Aortic smooth muscle cell (primary cell): ENCODE results near the gene EPHA8. TPM values are rescaled to one million over a fixed set of nuclear protein-coding genes. Genes with fewer than 3 reads are reported as not detected.

ENCODE experiments used
- total RNA-seq: library from RNA; depleted of rRNA; stranded (reverse); fragments of >200 nt; gene quantifications from 2 replicates; pipeline ENCODE4 v1.2.3, GENCODE V29; 2014

EPHA8 gene
- total RNA-seq = not detected in 2 replicates

DNA sequence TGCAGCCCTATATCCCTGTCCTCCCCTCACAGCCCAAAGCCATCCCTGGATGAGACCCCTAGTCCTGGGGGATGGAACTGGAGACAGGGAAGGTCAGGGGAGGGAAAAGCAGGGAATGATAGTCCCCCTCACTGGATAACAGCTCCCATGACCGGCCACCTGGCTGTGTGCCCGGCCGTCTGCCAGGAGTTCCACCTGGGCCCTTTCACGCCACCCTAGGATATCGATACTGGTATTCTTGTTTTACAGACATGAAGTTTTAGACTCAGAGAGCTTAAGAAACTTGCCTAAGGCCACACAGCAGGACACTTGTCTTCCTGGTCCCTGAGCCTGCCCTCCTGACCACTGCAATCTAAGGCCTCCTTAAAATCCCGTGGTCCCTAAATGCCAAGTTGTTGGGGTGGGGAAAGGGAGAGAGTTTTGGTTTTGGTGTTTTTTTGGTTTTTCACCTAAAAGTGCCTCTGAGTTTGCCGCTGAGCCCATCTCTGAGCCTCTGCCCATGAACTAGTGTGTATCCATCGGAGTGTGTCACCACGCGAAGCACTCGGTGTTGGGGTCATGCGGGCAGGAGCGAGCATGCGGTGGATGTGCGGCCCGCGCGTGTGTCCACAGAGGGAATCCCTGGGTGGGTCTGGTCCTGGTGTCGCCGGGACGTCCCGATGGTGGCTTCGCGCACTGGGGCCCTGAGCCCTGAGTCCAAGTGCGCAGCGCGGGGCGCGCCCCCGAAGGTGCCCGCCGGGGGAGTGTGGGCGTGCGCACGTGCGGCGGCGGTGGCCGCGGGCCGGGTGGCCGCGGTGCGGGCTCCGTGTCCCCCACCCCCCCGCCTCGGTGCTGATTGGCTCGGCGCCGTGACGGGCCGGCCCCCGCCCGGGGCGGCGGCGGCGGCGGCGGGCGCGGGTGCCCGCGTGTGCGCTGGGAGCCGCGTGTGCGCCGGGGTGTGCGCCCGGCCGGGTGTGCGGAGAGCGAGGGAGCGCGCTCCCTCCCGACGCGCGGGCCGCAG lies at the start of gene EPHA8:
EPHA8 (plus strand) TSS at position 906 of the 1,000 bp plus-strand sequence. CDS start 147 bp downstream, outside the sequence.

DNA sequence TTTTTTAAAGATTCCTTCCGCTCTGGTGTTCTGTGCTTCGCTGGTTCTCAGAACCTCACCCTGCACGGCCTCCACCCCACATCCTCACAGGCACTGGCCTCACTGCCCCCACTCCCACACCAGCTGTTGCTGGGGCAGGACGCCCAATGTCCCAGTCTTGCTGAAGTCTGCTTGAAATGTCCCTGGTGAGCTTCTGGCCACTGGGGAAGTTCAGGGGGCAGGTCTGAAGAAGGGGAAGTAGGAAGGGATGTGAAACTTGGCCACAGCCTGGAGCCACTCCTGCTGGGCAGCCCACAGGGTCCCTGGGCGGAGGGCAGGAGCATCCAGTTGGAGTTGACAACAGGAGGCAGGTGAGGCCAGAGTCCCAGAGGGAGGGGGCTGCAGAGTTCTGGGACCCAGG lies 73.1 kb downstream of the EPHA8 start, which contains the start of gene C1QA:
C1QA (plus strand) TSS at position 276 of the 400 bp plus-strand sequence. CDS start 989 bp downstream, outside the sequence.

DNA sequence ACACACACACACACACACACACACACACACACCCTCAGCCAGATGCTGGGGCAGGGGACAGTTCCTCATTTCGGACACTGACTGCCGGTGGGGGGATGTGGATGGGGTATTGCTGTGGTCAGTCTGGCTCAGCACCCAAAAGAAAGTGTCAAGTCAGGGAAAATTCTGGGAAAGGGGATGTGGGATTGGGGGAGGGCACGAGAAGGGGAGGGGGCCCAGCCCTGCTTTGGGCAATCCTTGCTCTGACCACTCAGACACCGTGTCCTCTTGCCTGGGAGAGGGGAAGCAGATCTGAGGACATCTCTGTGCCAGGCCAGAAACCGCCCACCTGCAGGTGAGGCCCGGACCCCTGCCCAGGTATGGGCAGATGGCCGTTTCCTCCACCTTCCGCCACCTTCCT lies 80.1 kb downstream of the EPHA8 start, which contains the start of gene C1QC:
C1QC (plus strand) TSS at position 253 of the 400 bp plus-strand sequence. CDS start 391 bp downstream, outside the sequence.

DNA sequence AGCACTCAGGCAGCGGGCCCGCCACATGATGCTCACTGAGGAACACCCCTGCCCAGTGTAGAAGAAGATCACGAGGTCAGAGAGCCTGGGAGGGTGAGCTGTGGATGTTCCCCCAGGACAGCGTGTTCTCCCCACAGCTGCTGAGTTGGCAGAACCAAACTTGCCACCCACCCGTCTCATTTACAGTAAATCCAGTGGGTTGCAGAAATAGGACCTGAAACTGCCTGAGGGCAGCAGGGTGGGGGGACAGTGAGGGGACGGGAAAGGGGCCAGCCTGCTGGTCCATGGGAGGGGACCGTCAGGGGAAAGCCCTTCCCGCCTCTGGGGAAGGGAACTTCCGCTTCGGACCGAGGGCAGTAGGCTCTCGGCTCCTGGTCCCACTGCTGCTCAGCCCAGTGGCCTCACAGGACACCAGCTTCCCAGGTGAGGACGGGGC lies 89.6 kb downstream of the EPHA8 start, which contains the start of gene C1QB:
C1QB (plus strand) TSS at position 356 of the 436 bp plus-strand sequence. CDS start 6,227 bp downstream, outside the sequence.

Other genes starting within 250 kb of the EPHA8 start
- gene ZBTB40, start 111.6 kb upstream of the EPHA8 start, total RNA-seq = 6.5 and 7.0 TPM in 2 replicates
- gene C1QA, start 73.1 kb downstream of the EPHA8 start, total RNA-seq = 0.13 TPM in 1 of 2 replicates, not detected in the other
- 0.13 TPM in 1 of 2 replicates, not detected in the other for gene C1QC, start 80.1 kb downstream of the EPHA8 start, total RNA-seq
- gene C1QB, start 89.7 kb downstream of the EPHA8 start, total RNA-seq = 0.13 TPM in 1 of 2 replicates, not detected in the other
- 2.8 and 3.2 TPM in 2 replicates for gene EPHB2, start 147.3 kb downstream of the EPHA8 start, total RNA-seq